DND-41 (cell line): ENCODE measurements around the gene GLB1L3.

Source experiments
- EZH2 ChIP-seq: IDR thresholded peaks from 3 replicates; pipeline ENCODE4 v1.6.1; 2012; ENCODE audit warnings: borderline replicate concordance, low read depth, mild to moderate bottlenecking, moderate library complexity, low read length, inconsistent platforms; ENCODE audit not compliant: severe bottlenecking
- TF ChIP-seq, protein P1 (sequence below): IDR thresholded peaks from 2 replicates; pipeline ENCODE4 v1.5.1; 2012; ENCODE audit warnings: borderline replicate concordance, low read length, moderate library complexity, mild to moderate bottlenecking; ENCODE audit not compliant: poor library complexity, severe bottlenecking; ENCODE audit errors: extremely low read depth

DNA sequence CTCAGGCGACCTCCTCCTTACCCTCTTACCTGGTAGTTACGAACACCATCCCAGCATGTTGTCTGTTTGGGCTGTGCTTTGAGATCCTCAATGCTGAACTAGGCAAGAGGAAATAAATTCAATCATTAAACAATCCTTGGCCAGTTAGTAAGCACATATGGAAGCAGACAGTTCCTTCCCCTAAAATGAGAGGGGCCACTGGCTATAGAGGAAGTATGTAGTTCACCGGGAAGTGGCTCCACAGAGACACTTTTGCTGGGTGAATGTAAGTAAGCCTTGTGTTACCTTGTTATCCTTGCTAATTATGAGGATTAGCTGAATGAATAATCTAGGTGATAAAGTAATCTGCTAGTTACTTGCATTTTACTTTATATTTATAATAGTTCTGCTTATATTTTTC is 25.9 kb upstream of the GLB1L3 start:
- TF ChIP-seq, protein P1, sequence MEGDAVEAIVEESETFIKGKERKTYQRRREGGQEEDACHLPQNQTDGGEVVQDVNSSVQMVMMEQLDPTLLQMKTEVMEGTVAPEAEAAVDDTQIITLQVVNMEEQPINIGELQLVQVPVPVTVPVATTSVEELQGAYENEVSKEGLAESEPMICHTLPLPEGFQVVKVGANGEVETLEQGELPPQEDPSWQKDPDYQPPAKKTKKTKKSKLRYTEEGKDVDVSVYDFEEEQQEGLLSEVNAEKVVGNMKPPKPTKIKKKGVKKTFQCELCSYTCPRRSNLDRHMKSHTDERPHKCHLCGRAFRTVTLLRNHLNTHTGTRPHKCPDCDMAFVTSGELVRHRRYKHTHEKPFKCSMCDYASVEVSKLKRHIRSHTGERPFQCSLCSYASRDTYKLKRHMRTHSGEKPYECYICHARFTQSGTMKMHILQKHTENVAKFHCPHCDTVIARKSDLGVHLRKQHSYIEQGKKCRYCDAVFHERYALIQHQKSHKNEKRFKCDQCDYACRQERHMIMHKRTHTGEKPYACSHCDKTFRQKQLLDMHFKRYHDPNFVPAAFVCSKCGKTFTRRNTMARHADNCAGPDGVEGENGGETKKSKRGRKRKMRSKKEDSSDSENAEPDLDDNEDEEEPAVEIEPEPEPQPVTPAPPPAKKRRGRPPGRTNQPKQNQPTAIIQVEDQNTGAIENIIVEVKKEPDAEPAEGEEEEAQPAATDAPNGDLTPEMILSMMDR = no peak
- TF ChIP-seq EZH2 = no peak
